Neural cell (in vitro differentiated cells): ENCODE measurements around the gene AK4. TPM values are rescaled to one million over a fixed set of nuclear protein-coding genes. Genes with fewer than 3 reads are reported as not detected.
A peak's percentile ranks its signal among the peaks of the same experiment; 100 is the strongest.

Experiments
- H2AFZ ChIP-seq: fragments of 200-600, 300-800 bp; sonication (generic), shearing (Covaris generic); 2 replicates; pipeline ENCODE4 v1.6.0; 2014; ENCODE audit warnings: low read depth, mild to moderate bottlenecking, antibody characterized with exemption, low read length, moderate library complexity
- H3F3A ChIP-seq: fragments of 200-600 bp; shearing (Covaris generic); 2 replicates; pipeline ENCODE4 v1.6.1; 2016; ENCODE audit warnings: mild to moderate bottlenecking, moderate library complexity, mixed read lengths, antibody characterized with exemption, low read length; ENCODE audit not compliant: insufficient read depth, poor library complexity, severe bottlenecking
- H3K27ac ChIP-seq: fragments of 200-600, 300-800 bp; sonication (generic), shearing (Covaris generic); 2 replicates; pipeline ENCODE4 v1.5.1; 2014; ENCODE audit warnings: mild to moderate bottlenecking, low read length, moderate library complexity
- H3K27me3 ChIP-seq: fragments of 300-800, 200-600 bp; sonication (generic), shearing (Covaris generic); 2 replicates; pipeline ENCODE4 v1.6.0; 2014; ENCODE audit warnings: mild to moderate bottlenecking, low read depth, low read length, moderate library complexity; ENCODE audit not compliant: insufficient read depth
- H3K36me3 ChIP-seq: fragments of 300-800, 200-600 bp; sonication (generic), shearing (Covaris generic); 2 replicates; pipeline ENCODE4 v1.5.1; 2014; ENCODE audit warnings: mild to moderate bottlenecking, antibody characterized with exemption, low read length, moderate library complexity; ENCODE audit not compliant: insufficient read depth
- H3K4me2 ChIP-seq: fragments of 300-800, 200-600 bp; sonication (generic), shearing (Covaris generic); 2 replicates; pipeline ENCODE4 v1.6.0; 2014; ENCODE audit warnings: mild to moderate bottlenecking, low read length
- H3K4me3 ChIP-seq: fragments of 300-800, 200-600 bp; sonication (generic), shearing (Covaris generic); 2 replicates; pipeline ENCODE4 v1.5.1; 2014; ENCODE audit warnings: mild to moderate bottlenecking, low read length, moderate library complexity
- H3K79me2 ChIP-seq: fragments of 200-600 bp; shearing (Covaris generic); replicated peaks from 2 replicates; pipeline ENCODE4 v1.6.0; 2014; ENCODE audit warnings: mild to moderate bottlenecking, low read length, moderate library complexity; ENCODE audit not compliant: insufficient read depth
- H3K9ac ChIP-seq: fragments of 300-800, 200-600 bp; sonication (generic), shearing (Covaris generic); 2 replicates; pipeline ENCODE4 v1.6.1; 2016; ENCODE audit warnings: mild to moderate bottlenecking, low read length, mixed read lengths
- H3K9me2 ChIP-seq: fragments of 200-600 bp; shearing (Covaris generic); 2 replicates; pipeline ENCODE4 v1.6.1; 2016; ENCODE audit warnings: mild to moderate bottlenecking, low read length, mixed read lengths; ENCODE audit not compliant: insufficient read depth
- H3K9me3 ChIP-seq: fragments of 200-600, 300-800 bp; sonication (generic), shearing (Covaris generic); 2 replicates; pipeline ENCODE4 v1.6.1; 2016; ENCODE audit warnings: mild to moderate bottlenecking, mixed run types, low read length, moderate library complexity, mixed read lengths
- H4K20me1 ChIP-seq: fragments of 200-600 bp; shearing (Covaris generic); 2 replicates; pipeline ENCODE4 v1.6.1; 2016; ENCODE audit warnings: mild to moderate bottlenecking, mixed run types; ENCODE audit not compliant: insufficient read depth
- EP300 ChIP-seq: fragments of 450-650 bp; conservative IDR thresholded peaks from 2 replicates; pipeline ENCODE4 v1.6.1; 2014; ENCODE audit warnings: antibody characterized with exemption, mild to moderate bottlenecking, moderate library complexity; ENCODE audit not compliant: poor library complexity, severe bottlenecking
- EZH2 ChIP-seq: fragments of 200-600, 300-800 bp; shearing (Covaris generic), sonication (generic); IDR thresholded peaks from 2 replicates; pipeline ENCODE4 v1.6.1; 2014; ENCODE audit warnings: antibody characterized with exemption, low read length, borderline replicate concordance, mild to moderate bottlenecking; ENCODE audit not compliant: insufficient read depth, poor library complexity, severe bottlenecking
- MXI1 ChIP-seq: fragments of 450-650 bp; conservative IDR thresholded peaks from 2 replicates; pipeline ENCODE4 v1.6.1; 2014; ENCODE audit warnings: antibody characterized with exemption, mild to moderate bottlenecking; ENCODE audit not compliant: poor library complexity, severe bottlenecking
- POLR2AphosphoS5 ChIP-seq: IDR thresholded peaks from 2 replicates; pipeline ENCODE4 v1.6.1; 2012
- RAD21 ChIP-seq: fragments of 450-650 bp; conservative IDR thresholded peaks from 2 replicates; pipeline ENCODE4 v1.6.1; 2014; ENCODE audit warnings: antibody characterized with exemption, mild to moderate bottlenecking, moderate library complexity
- SMC3 ChIP-seq: fragments of 450-650 bp; conservative IDR thresholded peaks from 2 replicates; pipeline ENCODE4 v1.6.1; 2014; ENCODE audit warnings: antibody characterized with exemption, mild to moderate bottlenecking, moderate library complexity; ENCODE audit not compliant: poor library complexity
- TAF1 ChIP-seq: IDR thresholded peaks from 2 replicates; pipeline ENCODE4 v1.6.1; 2012; ENCODE audit warnings: low read depth
- polyA plus RNA-seq: library from polyadenylated mRNA; depleted of rRNA; stranded (reverse); fragments of >200 nt; gene quantifications from 2 replicates; pipeline ENCODE4 v1.2.3, GENCODE V29; 2014
- TF ChIP-seq, protein P1 (sequence below): fragments of 450-650 bp; IDR thresholded peaks from 2 replicates; pipeline ENCODE4 v1.5.1; 2014; ENCODE audit warnings: antibody characterized with exemption, mild to moderate bottlenecking, moderate library complexity; ENCODE audit not compliant: poor library complexity, severe bottlenecking
- TF ChIP-seq, protein P2 (sequence below): IDR thresholded peaks from 2 replicates; pipeline ENCODE4 v1.6.1; 2012; ENCODE audit warnings: borderline replicate concordance

Gene AK4
- polyA plus RNA-seq, 1 donor from 2014 or later, result 1.9 TPM

DNA sequence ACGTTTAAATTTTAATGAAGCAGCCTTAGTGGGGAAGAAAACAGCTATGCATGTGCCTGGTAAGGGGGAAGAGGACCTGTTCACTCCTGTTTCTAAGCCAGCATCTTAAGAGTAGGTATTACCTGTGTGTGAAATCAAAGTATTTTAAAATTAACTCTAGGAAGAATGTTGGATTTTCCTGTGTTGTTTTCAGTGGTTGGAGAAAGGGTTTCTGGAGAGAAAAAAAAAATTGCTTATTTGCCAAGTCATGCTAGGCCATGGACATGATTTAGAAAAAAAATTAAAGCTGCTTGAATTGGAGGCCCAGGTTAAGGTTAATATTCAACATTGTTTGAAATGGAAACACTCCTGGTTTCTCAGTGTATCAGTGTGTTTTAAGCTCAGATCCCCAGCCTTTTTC lies 118.5 kb downstream of the AK4 start:
- no peaks in the 10 kb centered on the region for H3K9me2 ChIP-seq
- no peaks in the 10 kb centered on the region for H4K20me1 ChIP-seq
- no peak for TF ChIP-seq SMC3
- TF ChIP-seq, protein P1, sequence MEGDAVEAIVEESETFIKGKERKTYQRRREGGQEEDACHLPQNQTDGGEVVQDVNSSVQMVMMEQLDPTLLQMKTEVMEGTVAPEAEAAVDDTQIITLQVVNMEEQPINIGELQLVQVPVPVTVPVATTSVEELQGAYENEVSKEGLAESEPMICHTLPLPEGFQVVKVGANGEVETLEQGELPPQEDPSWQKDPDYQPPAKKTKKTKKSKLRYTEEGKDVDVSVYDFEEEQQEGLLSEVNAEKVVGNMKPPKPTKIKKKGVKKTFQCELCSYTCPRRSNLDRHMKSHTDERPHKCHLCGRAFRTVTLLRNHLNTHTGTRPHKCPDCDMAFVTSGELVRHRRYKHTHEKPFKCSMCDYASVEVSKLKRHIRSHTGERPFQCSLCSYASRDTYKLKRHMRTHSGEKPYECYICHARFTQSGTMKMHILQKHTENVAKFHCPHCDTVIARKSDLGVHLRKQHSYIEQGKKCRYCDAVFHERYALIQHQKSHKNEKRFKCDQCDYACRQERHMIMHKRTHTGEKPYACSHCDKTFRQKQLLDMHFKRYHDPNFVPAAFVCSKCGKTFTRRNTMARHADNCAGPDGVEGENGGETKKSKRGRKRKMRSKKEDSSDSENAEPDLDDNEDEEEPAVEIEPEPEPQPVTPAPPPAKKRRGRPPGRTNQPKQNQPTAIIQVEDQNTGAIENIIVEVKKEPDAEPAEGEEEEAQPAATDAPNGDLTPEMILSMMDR, result no peak
- no peak for TF ChIP-seq POLR2AphosphoS5
- no peak for TF ChIP-seq MXI1
- TF ChIP-seq TAF1, result no peak
- TF ChIP-seq, protein P2, sequence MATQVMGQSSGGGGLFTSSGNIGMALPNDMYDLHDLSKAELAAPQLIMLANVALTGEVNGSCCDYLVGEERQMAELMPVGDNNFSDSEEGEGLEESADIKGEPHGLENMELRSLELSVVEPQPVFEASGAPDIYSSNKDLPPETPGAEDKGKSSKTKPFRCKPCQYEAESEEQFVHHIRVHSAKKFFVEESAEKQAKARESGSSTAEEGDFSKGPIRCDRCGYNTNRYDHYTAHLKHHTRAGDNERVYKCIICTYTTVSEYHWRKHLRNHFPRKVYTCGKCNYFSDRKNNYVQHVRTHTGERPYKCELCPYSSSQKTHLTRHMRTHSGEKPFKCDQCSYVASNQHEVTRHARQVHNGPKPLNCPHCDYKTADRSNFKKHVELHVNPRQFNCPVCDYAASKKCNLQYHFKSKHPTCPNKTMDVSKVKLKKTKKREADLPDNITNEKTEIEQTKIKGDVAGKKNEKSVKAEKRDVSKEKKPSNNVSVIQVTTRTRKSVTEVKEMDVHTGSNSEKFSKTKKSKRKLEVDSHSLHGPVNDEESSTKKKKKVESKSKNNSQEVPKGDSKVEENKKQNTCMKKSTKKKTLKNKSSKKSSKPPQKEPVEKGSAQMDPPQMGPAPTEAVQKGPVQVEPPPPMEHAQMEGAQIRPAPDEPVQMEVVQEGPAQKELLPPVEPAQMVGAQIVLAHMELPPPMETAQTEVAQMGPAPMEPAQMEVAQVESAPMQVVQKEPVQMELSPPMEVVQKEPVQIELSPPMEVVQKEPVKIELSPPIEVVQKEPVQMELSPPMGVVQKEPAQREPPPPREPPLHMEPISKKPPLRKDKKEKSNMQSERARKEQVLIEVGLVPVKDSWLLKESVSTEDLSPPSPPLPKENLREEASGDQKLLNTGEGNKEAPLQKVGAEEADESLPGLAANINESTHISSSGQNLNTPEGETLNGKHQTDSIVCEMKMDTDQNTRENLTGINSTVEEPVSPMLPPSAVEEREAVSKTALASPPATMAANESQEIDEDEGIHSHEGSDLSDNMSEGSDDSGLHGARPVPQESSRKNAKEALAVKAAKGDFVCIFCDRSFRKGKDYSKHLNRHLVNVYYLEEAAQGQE, result no peak
- TF ChIP-seq EP300, result no peak
- no peak for TF ChIP-seq RAD21
- TF ChIP-seq EZH2, result no peak
- no peaks in the 10 kb centered on the region for H3F3A ChIP-seq
- H3K9ac ChIP-seq, result peak overlapping the region; percentile 58
- H3K27ac ChIP-seq, result no peak overlapping the region
- peak overlapping the region; percentile 75 for H3K4me3 ChIP-seq
- no peaks in the 10 kb centered on the region for H3K9me3 ChIP-seq
- no peaks in the 10 kb centered on the region for H3K27me3 ChIP-seq
- H2AFZ ChIP-seq, result peak overlapping the region; percentile 15
- H3K79me2 ChIP-seq, result no peaks in the 10 kb centered on the region
- H3K4me2 ChIP-seq, result peak overlapping the region; percentile 66
- no peaks in the 10 kb centered on the region for H3K36me3 ChIP-seq

DNA sequence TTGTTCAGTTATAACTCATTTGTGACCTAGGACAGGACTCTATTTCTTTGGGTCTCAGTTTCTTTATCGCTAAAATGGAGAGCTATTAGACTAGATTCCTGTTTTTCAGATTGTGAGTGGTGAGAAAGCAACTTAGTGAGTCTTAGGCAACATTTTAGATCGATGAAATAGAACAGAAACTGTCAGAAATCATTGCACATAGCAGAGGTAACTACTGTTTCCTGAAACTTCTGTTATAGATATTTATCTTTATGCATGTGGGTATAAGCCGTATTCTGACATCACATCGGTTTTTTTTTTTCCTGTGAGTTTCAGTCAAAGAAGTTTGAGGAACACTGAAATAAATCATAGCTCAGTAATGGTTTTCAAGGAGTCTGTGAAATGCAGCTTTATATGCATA lies 119.3 kb downstream of the AK4 start:
- Histone ChIP-seq H3K9me2 (no peaks in the 10 kb centered on the region), H3K4me3 (no peak overlapping the region), H3K27me3 (no peaks in the 10 kb centered on the region), H3K79me2 (no peaks in the 10 kb centered on the region), H3F3A (no peaks in the 10 kb centered on the region), H3K36me3 (no peaks in the 10 kb centered on the region), H3K27ac (no peak overlapping the region), H3K9ac (no peak overlapping the region), H2AFZ (no peak overlapping the region), H3K4me2 (no peak overlapping the region), H3K9me3 (no peaks in the 10 kb centered on the region), H4K20me1 (no peaks in the 10 kb centered on the region)
- no peak for TF ChIP-seq TAF1
- TF ChIP-seq, protein P1, result no peak
- TF ChIP-seq POLR2AphosphoS5, result no peak
- no peak for TF ChIP-seq SMC3
